Left forelimb (tissue), 1 donor: ENCODE results near the gene CRACR2A.

Experiments used
- DNase-seq: peaks from one replicate; pipeline ENCODE4 v3.0.0-alpha.2; 2018; ENCODE audit warnings: low spot score

The CRACR2A gene

DNA sequence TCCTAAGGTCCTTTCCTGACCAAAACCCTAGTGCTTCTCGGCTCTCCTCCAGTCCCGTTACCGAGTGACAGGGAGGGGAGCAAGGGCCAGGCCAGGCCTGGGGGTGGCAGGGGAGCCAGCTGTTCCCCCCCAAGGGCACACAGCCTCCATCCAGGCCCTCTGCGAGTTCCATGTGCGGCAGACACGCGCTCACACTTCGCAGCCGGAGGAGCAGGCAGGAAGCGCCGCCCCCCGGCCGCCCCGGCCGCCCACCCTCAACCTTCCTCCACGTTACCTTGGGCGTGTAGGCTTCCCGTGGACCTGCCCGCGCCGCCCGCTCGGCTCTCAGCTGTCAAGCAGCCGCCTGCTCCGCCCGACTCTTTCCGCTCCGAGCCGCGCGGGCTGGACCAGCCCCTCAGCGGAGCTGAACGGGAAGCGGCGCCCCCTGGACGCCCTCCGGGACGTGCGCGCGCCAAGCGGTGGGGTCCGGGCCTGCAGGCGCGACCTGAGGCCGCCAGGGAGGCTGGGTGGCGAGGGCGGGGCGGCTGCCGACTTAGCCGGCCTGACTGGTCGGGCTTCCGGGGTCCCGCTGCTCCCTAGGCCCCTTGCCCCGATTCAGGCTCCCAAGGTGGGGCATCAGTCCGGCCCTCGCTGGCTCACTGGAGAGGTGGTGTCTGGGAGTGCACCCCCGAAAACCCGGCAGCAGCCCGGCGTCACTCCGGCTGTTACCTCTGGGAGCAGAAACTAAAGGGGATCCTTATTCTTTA, at the start of gene CRACR2A:
CRACR2A (minus strand) TSS at position 369 of the 746 bp plus-strand sequence. CDS start 56,110 bp downstream, outside the sequence.
- peak; percentile 78 for DNase-seq

DNA sequence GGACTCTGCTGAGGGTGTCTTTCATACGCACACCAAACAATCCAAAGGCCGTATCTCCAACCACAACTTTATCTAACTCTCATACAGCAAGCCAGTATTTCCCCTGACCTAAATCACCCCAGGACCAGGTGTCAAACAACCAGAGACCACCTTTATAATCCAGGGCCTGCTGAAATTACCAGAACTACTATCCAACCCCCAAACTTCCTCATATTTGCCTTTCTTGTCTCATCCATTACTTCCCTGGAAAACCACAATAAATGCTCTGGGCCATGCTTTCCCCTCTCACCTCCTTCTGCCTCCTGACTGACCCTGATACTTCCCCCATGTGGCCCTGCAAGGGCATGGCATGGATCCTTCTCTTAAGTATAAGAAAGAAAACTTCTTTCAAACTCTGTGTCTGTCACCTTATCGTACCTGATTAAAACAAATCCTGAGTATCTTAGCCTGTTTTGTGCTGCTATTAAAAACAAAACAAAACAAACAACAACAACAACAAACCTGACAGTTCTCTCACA, 44.7 kb upstream of the CRACR2A start:
- no peak for DNase-seq

DNA sequence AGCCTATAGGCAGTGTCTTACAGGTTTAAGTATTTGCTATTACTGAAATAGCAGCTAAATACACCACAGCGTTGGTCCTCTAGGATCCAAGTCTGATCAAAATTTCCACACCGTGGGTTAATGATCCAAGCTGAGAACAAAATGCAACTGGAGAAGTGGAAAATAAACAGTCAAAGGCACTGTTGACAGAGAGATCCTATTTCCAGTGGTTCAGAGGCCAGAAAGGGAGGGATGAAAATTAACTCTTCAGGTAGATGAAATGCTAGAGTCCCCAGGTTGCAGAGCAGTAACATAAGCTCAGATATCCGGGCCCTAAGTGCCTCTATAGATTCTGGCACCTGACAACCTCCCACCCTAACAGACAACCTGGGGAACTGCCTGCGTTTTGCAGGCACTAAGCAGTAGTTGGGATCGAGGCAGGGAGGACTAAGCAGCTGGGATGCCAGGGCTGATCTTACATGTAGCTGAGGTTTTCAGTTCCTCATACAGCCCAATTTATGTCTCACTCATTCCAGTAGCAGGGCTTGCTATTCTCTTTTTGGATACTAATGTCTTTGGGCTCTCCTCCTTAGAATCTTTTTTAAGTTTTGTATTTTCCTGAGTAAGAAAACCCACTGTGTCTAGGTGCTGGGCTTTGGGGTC, 42.7 kb upstream of the CRACR2A start:
- DNase-seq = no peak

DNA sequence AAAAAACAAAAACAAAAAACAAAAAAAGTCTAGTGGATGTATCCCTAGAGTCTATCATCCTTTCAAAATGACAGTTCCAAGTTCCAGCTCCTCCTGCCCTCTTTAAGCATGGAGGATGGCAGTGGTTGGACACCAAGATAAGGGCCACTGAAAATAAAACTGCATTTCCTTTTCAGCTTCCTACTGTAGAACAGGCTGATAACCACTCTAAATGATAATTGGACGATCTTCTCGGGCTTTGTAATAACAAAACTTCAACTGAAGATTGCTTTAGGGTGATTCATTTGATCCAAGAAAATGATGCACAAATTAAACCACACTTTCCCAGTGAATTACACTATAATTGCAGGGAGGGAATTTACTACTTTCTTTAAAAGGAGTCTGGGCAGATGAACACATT, 42.2 kb upstream of the CRACR2A start:
- no peak for DNase-seq

DNA sequence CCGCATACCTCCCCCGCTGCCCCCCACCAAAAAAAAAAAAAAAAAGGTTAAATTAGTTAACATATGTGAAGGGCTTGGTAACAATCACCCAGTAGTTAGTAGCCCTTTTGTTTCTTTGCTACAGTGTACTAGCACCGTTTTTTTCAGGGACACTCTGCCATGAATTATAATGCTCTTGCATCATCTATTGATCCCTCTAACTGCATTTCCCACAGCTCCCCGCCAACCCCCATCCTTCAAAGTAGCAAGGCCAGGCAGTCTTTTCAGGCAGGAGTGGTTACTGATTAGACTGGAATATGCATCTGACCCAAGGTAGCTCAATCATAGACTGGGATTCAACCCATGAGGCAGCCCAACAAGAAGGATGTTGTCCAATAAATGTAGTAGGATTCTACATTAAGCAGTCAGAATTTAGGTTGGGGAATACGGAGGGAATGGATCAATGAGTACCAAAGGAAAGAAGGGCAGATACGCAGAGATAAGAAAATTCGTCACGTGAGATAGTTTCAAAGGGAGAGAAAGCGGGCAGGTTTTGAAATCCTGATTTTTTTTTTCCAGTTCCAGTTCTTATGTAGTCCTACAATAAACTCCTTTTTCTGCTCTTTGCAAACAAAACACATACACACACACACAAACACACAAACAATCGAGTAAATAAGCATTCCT, 39.8 kb upstream of the CRACR2A start:
- no peak for DNase-seq

DNA sequence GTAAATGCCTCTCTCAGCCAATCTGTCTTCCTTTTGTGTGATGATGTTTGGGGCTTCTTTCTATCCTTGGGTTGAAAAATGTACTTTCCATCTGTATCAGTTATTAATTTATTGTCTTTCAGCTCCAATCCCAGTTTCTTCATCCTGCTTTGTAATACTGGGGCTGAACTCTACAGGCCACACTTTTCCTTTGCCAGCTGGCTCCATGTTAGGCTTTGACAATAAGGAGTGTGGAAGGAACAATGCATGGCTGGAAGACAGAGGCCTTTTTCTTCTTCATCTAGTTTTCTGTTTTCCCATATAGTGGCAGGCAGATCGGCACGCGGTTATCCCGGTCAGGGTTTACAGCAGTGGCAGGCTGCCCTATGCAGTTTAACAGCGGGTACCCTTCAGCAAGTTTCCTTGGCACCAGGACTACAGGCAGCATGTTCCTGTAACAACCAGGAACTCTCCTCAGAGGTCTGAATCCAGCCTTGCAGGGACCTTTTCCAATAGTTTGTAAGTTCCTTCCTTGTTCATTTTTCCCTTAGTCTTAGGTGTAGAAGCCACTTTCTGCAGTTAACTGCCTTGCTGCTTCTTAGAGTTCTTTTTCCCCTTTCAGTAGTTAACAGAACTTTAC, 38.5 kb upstream of the CRACR2A start:
- no peak for DNase-seq

- DNase-seq = no peak
These were observed 37.7 kb upstream of the CRACR2A start for GRCh38 chr12:3790642-3791041.

DNA sequence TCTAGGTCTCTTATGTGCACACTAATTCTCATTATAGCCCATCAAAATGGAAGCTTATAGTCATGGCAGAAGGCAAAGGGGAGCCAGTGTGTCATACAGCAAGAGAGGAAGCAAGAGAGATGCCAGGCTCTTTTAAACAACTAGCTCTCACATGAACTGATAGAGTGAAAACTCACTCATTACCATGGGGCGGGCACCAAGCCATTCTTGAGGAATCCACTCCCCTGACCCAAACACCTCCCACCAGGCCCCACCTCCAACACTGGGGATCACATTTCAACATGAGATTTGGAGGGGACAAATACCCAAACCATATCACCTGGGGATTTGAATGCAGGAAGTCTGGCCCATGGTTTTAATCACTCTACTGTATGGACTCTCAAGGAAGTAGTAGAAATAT, 36.9 kb upstream of the CRACR2A start:
- no peak for DNase-seq

DNA sequence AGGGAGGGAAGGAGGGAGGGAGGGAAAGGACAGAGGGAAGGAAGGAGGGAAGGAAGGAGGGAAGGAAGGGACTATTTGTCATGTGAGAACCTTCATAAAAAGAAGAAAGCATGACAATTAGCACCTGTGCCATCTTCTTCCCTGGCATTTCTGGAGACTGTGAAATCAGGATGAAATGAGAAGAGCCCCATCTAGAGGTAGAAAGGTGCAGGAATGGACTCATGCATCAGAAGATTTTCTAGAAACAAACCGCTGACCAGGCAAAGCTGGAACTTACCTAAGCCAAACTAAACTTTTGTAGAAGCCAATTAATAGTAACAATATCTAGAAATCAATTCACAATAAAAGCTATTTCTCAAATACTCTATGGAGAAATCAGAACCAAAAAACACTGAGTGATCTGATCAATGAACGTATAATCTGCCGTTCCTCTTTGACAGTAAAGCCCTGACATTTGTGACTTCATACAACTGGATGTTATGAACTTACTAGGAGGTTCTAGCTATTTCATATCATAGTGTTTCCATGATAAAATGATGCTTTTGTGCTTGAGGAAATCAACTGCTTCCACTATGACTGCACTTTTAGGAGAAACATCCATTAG, 24.4 kb upstream of the CRACR2A start:
- DNase-seq = no peak

GRCh38 chr12:3775385-3776035, 22.6 kb upstream of the CRACR2A start:
- DNase-seq = no peak

GRCh38 chr12:3772380-3772779, 19.5 kb upstream of the CRACR2A start:
- no peak for DNase-seq

DNA sequence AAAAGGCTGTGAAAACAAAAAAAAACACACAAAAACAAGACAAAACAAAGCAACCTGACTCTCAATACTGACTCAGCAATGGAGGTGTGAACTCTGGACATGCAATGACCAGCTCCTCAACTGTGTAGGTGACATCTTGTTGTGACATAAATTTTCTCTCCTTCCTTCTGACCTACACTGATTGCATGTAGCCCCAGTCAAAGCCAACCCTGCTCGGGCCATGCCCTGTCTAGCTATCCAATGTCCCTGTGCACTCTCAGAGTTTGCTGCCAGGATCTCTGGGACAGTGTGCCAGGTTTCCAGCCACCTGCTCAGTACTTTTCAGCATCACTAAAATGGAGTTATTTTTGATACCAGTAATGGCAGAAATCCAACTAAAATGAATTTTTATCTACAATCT, 18.9 kb upstream of the CRACR2A start:
- no peak for DNase-seq

DNA sequence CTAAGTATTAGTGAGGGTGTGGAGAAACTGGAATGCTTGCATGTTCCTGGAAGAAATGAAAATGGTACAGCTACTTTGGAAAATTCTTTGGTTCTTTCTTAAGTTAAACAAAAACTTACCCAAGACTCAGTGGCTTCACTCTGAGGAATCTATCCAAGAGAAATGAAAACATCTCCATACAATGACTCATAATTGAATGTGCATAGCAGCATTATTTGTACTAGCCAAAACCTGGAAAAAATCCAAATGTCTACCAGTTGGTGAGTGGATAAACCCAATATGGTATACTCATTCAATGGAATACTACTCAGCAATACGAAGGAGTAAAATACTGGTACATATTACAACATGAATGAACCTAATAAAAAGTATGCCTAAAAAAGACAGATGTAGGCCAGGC, 18.0 kb upstream of the CRACR2A start:
- no peak for DNase-seq

DNA sequence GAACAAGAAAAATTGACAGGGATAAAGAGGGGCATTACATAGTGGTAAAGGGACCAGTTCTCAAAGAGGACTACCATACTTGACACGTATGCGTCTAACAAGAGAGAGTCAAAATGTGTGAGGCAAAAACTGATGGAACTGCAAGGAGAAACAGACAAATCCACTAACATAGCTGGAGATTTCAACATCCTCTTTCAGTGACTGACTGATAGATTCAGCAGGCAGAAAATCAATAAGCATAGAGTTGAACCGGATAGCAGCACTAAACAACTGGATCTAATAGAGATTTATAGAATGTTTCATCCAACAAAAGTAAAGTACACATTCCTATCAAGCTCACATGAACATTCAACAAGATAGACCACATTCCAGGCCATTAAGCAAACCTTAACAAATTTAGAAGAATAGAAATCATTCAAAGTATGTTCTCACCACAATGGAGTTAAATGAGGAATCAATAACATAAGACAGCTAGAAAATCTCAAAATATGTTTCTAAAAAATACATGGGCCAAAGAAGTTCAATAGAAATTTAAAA, 16.1 kb upstream of the CRACR2A start:
- DNase-seq = no peak

- no peak for DNase-seq
These were observed 8.3 kb upstream of the CRACR2A start for GRCh38 chr12:3761116-3761735.

GRCh38 chr12:3759878-3760277, 7.0 kb upstream of the CRACR2A start:
- no peak for DNase-seq

DNA sequence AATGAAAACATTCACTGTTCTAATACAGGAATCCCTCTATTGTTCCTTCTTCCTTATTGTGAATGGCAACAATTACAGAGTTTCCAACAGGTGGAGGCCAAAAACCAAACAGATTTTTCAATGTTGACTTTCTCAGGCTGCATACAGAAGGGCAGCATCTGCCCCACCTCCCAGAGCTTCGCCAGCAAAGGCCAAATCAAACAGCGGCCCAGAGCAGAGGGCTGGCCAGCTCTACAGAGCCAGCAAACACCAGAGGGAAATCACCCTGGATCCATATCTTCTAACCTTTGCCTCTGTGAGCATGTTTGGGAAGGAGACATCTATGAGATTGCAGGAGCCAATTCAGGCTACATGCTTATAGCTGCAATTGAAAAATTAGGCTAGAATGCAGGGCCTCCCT, 4.4 kb upstream of the CRACR2A start:
- DNase-seq = no peak

- no peak for DNase-seq
These were observed 3.0 kb upstream of the CRACR2A start for GRCh38 chr12:3755898-3756297.

GRCh38 chr12:3753544-3754284, 805 bp upstream of the CRACR2A start:
- no peak for DNase-seq

DNA sequence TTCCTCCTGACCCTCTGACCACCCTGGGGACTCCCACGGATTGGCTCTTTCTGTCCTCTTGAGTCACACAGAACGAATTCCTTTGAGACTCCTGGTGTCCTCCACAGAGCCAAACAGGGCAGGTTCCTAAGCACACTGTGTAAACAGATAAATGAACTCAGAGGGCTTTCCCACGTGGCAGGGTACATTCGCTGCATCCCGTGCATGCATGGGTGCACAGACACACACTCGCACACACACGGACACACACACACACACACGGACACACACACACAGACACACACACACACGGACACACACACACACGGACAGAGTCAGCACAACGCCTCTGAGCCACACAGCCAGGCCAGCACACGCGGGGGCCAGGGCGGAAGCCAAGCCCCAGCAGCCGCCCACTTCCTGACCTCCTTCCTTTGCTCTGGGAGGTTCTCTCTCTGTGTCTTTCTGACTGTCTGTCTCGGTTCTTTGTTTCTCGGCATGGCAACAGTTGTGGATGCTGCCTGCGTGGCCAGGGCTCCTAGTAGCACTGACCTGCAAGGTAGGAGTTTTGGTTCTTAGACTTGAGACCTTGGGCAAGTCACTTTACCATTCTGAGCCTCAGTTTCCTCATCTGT, 706 bp downstream of the CRACR2A start:
- no peak for DNase-seq
